ENCODE results near the gene NR3C2.

Gene NR3C2

GRCh38 chr4:148415500-148415899 lies 26.7 kb downstream of the NR3C2 start:
- TF ChIP-seq CTCF (IDR thresholded peaks at IDR 0.05): peak; percentile 27; the same call in 1 of the 2 replicates

GRCh38 chr4:148412460-148412994 lies 29.7 kb downstream of the NR3C2 start:
- no peak for TF ChIP-seq CTCF (IDR thresholded peaks at IDR 0.05)

GRCh38 chr4:148405161-148405893 lies 36.9 kb downstream of the NR3C2 start:
- no peak for TF ChIP-seq CTCF (IDR thresholded peaks at IDR 0.05)

GRCh38 chr4:148398988-148399387 lies 43.2 kb downstream of the NR3C2 start:
- TF ChIP-seq CTCF (IDR thresholded peaks at IDR 0.05): no peak

GRCh38 chr4:148397771-148398170 lies 44.4 kb downstream of the NR3C2 start:
- TF ChIP-seq CTCF (IDR thresholded peaks at IDR 0.05): no peak

GRCh38 chr4:148396986-148397673 lies 45.1 kb downstream of the NR3C2 start:
- TF ChIP-seq CTCF (IDR thresholded peaks at IDR 0.05): no peak

- no peak for TF ChIP-seq CTCF (IDR thresholded peaks at IDR 0.05)
Measured at GRCh38 chr4:148395771-148396170, 46.4 kb downstream of the NR3C2 start.
